ENCODE measurements around the gene PRMT1. TPM values are rescaled to one million over a fixed set of nuclear protein-coding genes. Genes with fewer than 3 reads are reported as not detected.

The PRMT1 gene
- total RNA-seq, 1 donor from 2014 or later = 235 TPM

- Histone ChIP-seq H3K4me1 (ENCODE audit: insufficient read depth, low read length) (peaks cover under 1% of the 10 kb centered on the region), H3K9me3 (ENCODE audit: insufficient read depth, low read depth, low read length) (peaks cover 4% of the 10 kb centered on the region), H3K36me3 (ENCODE audit: insufficient read depth, low read length) (peaks cover 29% of the 10 kb centered on the region), H3K4me3 (ENCODE audit: insufficient read depth, low read depth, low read length) (no peak overlapping the region), H3K4me2 (ENCODE audit: low read length) (no peak overlapping the region), H4K20me1 (ENCODE audit: insufficient read depth, low read length) (peaks cover 66% of the 10 kb centered on the region), H3K27ac (ENCODE audit: low read depth, low read length) (no peak overlapping the region), H3K27me3 (ENCODE audit: insufficient read depth, low read length) (no peaks in the 10 kb centered on the region), H3K9ac (ENCODE audit: low read length) (no peak overlapping the region), H2AFZ (ENCODE audit: low read depth, low read length) (no peak overlapping the region), H3K79me2 (ENCODE audit: insufficient read depth, low read length) (peaks cover 16% of the 10 kb centered on the region)
- Mint-ChIP-seq H3K4me3 (ENCODE audit: unreplicated experiment) (no peak overlapping the region), H3K9me3 (ENCODE audit: unreplicated experiment) (no peaks in the 10 kb centered on the region), H3K27me3 (ENCODE audit: low read depth, unreplicated experiment) (no peaks in the 10 kb centered on the region), H3K36me3 (ENCODE audit: low read depth, unreplicated experiment) (peaks cover 24% of the 10 kb centered on the region), H3K4me1 (ENCODE audit: low read depth, unreplicated experiment) (no peaks in the 10 kb centered on the region), H3K27ac (ENCODE audit: unreplicated experiment) (no peak overlapping the region)
- DNase-seq (ENCODE audit: low read depth) = no peak
- no peak for FAIRE-seq
- no peak for TF ChIP-seq EZH2 (IDR thresholded peaks at IDR 0.05; ENCODE audit: insufficient read depth, low read length)
- no peak for TF ChIP-seq CTCF (IDR thresholded peaks at IDR 0.05; ENCODE audit: insufficient read depth, low read depth, low read length)
These were observed 18.3 kb upstream of the PRMT1 start for GRCh38 chr19:49658566-49659442.

GRCh38 chr19:49660338-49660961 lies 16.6 kb upstream of the PRMT1 start:
- Histone ChIP-seq H3K4me3 (ENCODE audit: insufficient read depth, low read depth, low read length) (no peak overlapping the region), H3K4me1 (ENCODE audit: insufficient read depth, low read length) (peaks cover 8% of the 10 kb centered on the region), H3K27ac (ENCODE audit: low read depth, low read length) (no peak overlapping the region), H3K4me2 (ENCODE audit: low read length) (no peak overlapping the region), H3K9me3 (ENCODE audit: insufficient read depth, low read depth, low read length) (peaks cover 4% of the 10 kb centered on the region), H3K79me2 (ENCODE audit: insufficient read depth, low read length) (peaks cover 23% of the 10 kb centered on the region), H4K20me1 (ENCODE audit: insufficient read depth, low read length) (peaks cover 57% of the 10 kb centered on the region), H3K27me3 (ENCODE audit: insufficient read depth, low read length) (no peaks in the 10 kb centered on the region), H2AFZ (ENCODE audit: low read depth, low read length) (no peak overlapping the region), H3K9ac (ENCODE audit: low read length) (no peak overlapping the region), H3K36me3 (ENCODE audit: insufficient read depth, low read length) (peaks cover 23% of the 10 kb centered on the region)
- Mint-ChIP-seq H3K9me3 (ENCODE audit: unreplicated experiment) (no peaks in the 10 kb centered on the region), H3K27me3 (ENCODE audit: low read depth, unreplicated experiment) (no peaks in the 10 kb centered on the region), H3K36me3 (ENCODE audit: low read depth, unreplicated experiment) (peaks cover 24% of the 10 kb centered on the region), H3K27ac (ENCODE audit: unreplicated experiment) (peak overlapping the region; percentile 7), H3K4me3 (ENCODE audit: unreplicated experiment) (no peak overlapping the region), H3K4me1 (ENCODE audit: low read depth, unreplicated experiment) (peaks cover 3% of the 10 kb centered on the region)
- TF ChIP-seq CTCF (IDR thresholded peaks at IDR 0.05; ENCODE audit: insufficient read depth, low read depth, low read length) (no peak), EZH2 (IDR thresholded peaks at IDR 0.05; ENCODE audit: insufficient read depth, low read length) (no peak)
- FAIRE-seq = no peak
- no peak for DNase-seq (ENCODE audit: low read depth)

All from astrocyte (in vitro differentiated cells and primary cell).